Stomach smooth muscle (tissue), 2 donors: ENCODE measurements around the gene AGBL1.
"Not testable (repeated sequence)": the region's sequence is repeated elsewhere in the genome, so short reads cannot be mapped to it uniquely, and the experiment has no call there.

Experiments
- H3K27ac ChIP-seq: one replicate; pipeline ENCODE4 v1.7.0; 2013; ENCODE audit warnings: mild to moderate bottlenecking, low read length, inconsistent platforms
- H3K27me3 ChIP-seq, 2 donors: one replicate each; pipeline ENCODE4 v1.7.0; 2013; ENCODE audit warnings: low read length in 2 of 2; ENCODE audit not compliant: insufficient read depth in 2 of 2, control insufficient read depth in 1 of 2
- H3K36me3 ChIP-seq, 2 donors: one replicate each; pipeline ENCODE4 v1.7.0; 2013; ENCODE audit warnings: low read length in 2 of 2; ENCODE audit not compliant: control insufficient read depth in 2 of 2, insufficient read depth in 2 of 2
- H3K4me1 ChIP-seq: one replicate; pipeline ENCODE4 v1.7.0; 2013; ENCODE audit warnings: low read length; ENCODE audit not compliant: control insufficient read depth, insufficient read depth
- H3K4me3 ChIP-seq, 2 donors: one replicate each; pipeline ENCODE4 v1.7.0; 2013; ENCODE audit warnings: low read length in 2 of 2
- H3K9ac ChIP-seq, 2 donors: one replicate each; pipeline ENCODE4 v1.7.0; 2013; ENCODE audit warnings: low read length in 2 of 2, mild to moderate bottlenecking in 1 of 2
- H3K9me3 ChIP-seq, 2 donors: one replicate each; pipeline ENCODE4 v1.7.0; 2013; ENCODE audit warnings: low read length in 2 of 2; ENCODE audit not compliant: control insufficient read depth in 2 of 2
- donor health status: healthy.
- donor health status: Pancreatic carcinoma.

AGBL1 gene

DNA sequence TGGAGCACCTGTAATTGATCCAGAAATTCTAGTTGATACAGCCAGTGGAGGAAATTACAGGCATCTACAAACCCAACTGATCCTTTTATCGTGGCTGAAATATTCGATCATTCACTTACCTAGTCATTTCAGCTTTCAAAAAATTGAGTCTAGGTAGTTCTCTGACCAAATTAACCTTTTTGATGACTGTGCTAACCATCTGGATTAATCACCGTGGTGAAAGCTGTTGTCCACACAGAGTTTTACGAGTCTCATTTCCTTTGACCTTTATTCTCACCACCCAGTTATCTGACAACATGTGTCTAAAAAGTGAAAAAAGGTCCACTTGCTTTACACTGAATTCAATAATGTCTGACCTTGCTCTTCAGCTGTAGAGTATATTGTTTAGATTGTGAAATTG, 354.3 kb downstream of the AGBL1 start:
- H3K27me3 ChIP-seq = no peaks in the 10 kb centered on the region
- H3K9ac ChIP-seq = no peak overlapping the region
- no peak overlapping the region for H3K4me3 ChIP-seq
- no peaks in the 10 kb centered on the region for H3K9me3 ChIP-seq
- no peaks in the 10 kb centered on the region for H3K36me3 ChIP-seq
- no peak overlapping the region for H3K27ac ChIP-seq
- H3K4me1 ChIP-seq = no peaks in the 10 kb centered on the region

DNA sequence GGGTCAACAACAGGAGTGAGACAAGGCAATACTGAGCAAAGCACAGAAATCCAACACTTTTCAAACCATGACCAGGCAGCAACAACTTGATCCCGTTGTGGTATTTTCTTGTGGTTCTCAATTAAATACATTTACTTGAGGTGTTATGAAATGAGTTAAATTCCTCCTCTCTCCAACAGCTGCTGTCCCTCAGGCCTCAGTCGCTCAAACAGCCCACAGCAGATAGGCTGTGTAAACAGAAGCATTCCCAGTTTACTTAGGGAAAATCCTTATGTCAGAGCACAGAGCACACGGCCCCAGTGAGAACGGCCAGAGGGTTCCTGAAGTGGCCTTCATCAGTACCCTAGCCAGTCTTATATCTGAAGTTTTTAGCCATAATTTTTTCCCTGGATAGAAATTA, 359.9 kb downstream of the AGBL1 start:
- no peak overlapping the region for H3K4me3 ChIP-seq

DNA sequence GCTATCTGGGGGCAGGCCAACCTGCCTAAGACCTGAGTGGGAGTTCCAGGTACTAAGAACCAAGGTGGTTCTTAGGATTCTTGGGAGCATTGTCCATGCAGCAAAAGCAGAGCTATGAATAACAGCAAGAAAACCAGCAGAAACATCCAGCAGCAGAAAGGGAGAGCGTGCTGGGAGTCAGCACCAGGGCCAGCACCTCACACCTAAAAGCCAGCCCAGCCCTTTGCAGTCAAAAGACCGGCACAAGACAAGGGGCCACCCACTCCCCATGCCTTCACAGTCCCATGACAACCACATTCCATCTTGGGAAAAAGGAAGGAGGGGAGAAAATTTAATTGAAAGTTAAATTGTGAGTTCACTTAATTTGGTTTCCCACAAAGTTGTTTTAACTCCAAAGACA, 364.9 kb downstream of the AGBL1 start:
- Histone ChIP-seq H3K4me3 (no peak overlapping the region), H3K36me3 (no peaks in the 10 kb centered on the region), H3K9me3 (no peaks in the 10 kb centered on the region), H3K9ac (no peak overlapping the region), H3K27ac (no peak overlapping the region), H3K27me3 (no peaks in the 10 kb centered on the region), H3K4me1 (no peaks in the 10 kb centered on the region)

More for the DNA sequence above, 359.9 kb downstream of the AGBL1 start:
- H3K27me3 ChIP-seq = no peaks in the 10 kb centered on the region
- H3K9me3 ChIP-seq = no peaks in the 10 kb centered on the region
- H3K27ac ChIP-seq = no peak overlapping the region
- no peaks in the 10 kb centered on the region for H3K4me1 ChIP-seq
- H3K9ac ChIP-seq = no peak overlapping the region
- no peaks in the 10 kb centered on the region for H3K36me3 ChIP-seq

DNA sequence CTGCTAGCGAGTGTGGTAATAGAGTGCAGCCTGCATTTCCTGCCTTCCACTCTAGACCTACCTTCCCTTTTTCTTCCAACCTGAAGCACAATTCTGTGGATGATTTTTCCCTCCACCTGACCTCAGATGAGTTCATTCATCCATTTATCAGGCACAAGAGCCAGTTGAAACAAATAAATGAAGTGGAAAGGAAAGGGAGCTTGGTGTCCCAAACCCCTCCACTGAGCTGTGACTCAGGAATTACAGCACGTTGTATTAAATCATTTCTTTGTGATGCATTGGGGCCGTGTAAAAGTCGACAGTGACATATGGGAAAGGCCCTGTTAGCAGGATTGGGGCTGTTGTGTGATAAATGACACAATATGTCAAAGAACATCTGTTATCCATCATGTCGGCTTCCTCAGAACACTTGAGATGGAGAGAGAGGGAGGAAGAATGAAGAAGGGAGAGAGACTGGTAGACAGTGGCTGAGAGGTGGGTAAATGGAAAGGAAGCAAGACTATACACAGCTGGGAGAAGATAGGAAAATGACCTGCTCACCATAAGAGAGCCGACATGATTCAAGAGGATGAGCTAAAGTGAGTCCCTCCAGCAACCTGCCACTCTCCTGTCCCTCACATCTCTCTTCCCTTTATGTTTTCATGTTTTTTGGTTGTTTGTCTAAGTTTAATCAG, 366.0 kb downstream of the AGBL1 start:
- H3K27me3 ChIP-seq = no peaks in the 10 kb centered on the region

DNA sequence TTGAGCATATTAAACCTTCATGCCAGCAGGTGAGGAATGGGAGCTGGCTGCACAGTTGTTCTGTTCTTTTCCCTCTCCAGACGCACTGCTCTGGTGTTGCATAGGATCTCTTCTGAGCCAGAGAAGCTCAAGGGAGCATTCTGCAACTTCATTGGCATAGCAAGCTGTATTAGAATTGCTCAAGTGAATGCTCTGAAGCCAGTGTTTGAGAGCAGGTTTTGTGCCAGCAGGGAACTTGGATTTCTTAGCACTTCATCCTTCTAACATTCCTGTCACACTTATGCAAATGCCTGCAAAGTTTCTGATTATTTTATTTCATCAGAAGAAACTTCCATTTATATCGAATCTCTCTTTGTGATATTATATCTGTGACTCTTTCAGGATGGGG, 366.6 kb downstream of the AGBL1 start:
- Histone ChIP-seq H3K36me3 (no peaks in the 10 kb centered on the region), H3K4me3 (no peak overlapping the region), H3K9ac (no peak overlapping the region), H3K4me1 (no peaks in the 10 kb centered on the region), H3K9me3 (no peaks in the 10 kb centered on the region), H3K27me3 (no peaks in the 10 kb centered on the region), H3K27ac (no peak overlapping the region)

More for the DNA sequence above, 366.0 kb downstream of the AGBL1 start:
- Histone ChIP-seq H3K9me3 (no peaks in the 10 kb centered on the region), H3K36me3 (no peaks in the 10 kb centered on the region), H3K4me3 (no peak overlapping the region), H3K9ac (no peak overlapping the region), H3K27ac (no peak overlapping the region), H3K4me1 (no peaks in the 10 kb centered on the region)

DNA sequence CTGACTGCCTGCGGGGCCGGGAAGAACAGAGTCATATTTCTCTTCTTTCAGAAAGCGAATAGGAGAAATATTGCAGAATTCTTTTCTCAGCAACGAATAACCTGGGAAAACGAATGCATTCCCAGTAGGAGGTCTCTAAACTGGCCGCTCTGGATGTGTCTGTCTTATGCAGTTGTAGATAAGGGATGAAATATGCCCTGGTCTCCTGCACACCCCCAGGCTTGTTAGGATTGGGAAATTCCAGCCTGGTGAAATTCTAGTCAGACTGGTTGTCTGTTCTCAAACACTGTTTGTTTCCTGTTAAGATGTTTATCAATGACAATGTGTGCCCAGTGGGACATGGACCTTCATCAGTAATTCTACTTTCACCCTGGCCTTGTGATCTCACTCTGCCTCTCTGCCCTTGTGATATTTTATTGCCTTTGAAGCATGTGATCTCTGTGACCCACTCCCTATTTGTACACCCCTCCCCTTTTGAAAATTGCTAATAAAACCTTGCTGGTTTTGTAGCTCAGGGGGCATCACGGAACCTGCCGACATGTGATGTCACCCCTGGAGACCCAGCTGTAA, 385.9 kb downstream of the AGBL1 start:
- H3K9me3 ChIP-seq, H3K27ac ChIP-seq, H3K36me3 ChIP-seq, H3K4me3 ChIP-seq, H3K9ac ChIP-seq, H3K4me1 ChIP-seq, H3K27me3 ChIP-seq: not testable (repeated sequence)

DNA sequence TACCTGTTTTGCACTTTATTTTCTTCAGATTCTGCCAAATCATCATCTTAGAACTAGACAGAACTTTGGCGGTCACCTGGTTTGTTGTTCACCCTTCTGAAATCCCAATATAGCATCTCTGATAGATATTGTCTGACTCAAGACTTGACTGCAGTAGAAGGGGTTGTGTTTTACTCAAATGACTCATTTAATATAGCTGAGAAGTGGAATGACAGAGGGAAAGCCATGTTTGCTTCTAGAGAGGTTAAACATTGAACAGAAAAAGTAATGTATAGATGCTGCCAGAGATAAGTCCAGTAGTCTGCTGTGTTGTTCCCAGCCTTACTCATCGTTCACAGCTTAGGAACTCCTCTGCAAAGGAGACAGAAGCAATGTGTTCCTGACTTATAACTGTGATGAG, 402.0 kb downstream of the AGBL1 start:
- H3K9me3 ChIP-seq = no peaks in the 10 kb centered on the region
- H3K4me3 ChIP-seq = no peak overlapping the region
- H3K4me1 ChIP-seq = no peaks in the 10 kb centered on the region
- no peak overlapping the region for H3K27ac ChIP-seq
- H3K36me3 ChIP-seq = no peaks in the 10 kb centered on the region
- H3K27me3 ChIP-seq = peaks cover 0 to under 1% of the 10 kb centered on the region in 2 donors
- no peak overlapping the region for H3K9ac ChIP-seq

DNA sequence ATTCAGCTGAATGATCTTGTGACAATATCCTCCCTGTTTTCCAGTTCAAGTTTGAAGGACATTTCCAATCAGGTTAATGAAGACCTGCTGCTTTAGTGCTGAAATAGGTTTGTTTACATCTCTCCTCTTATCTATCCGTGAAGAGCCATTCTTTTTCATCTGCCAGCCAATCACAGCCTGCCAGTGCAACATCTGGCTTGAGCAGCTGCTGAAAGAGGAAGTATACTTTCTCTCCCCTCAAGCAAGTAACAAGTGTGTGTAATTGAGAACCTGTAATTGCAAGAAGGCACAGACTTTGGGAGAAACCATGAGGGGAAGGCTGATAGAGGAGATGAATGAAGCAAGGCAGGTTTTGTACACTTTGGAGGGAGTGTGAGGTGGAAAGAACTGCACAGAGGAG, 404.3 kb downstream of the AGBL1 start:
- peaks cover 0 to 5% of the 10 kb centered on the region in 2 donors for H3K27me3 ChIP-seq
- no peaks in the 10 kb centered on the region for H3K36me3 ChIP-seq
- no peaks in the 10 kb centered on the region for H3K4me1 ChIP-seq
- no peak overlapping the region for H3K9ac ChIP-seq
- H3K27ac ChIP-seq = no peak overlapping the region
- H3K9me3 ChIP-seq = no peaks in the 10 kb centered on the region
- H3K4me3 ChIP-seq = no peak overlapping the region

DNA sequence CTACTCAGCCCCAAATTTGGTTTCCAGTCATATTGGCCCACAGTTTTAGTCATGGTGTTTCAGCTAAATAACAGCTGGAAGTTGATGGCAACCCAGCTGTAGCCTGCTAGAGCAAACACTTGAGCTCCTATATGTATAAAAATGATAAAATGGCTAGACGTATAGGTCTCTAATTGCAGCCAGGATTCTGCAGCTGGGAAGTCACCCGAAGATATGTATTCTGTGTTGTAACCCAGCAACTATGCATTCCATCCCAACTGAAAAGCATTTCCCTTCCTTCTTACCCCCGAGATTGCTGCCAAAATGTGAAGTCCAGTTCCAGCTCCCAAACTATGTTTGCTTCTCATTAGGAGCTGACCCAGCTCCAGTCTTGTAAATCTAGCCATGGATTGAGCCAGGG, 408.4 kb downstream of the AGBL1 start:
- Histone ChIP-seq H3K27ac (no peak overlapping the region), H3K4me1 (no peaks in the 10 kb centered on the region), H3K9me3 (no peaks in the 10 kb centered on the region), H3K9ac (no peak overlapping the region), H3K27me3 (peaks cover 0 to 5% of the 10 kb centered on the region in 2 donors), H3K36me3 (no peaks in the 10 kb centered on the region), H3K4me3 (no peak overlapping the region)

DNA sequence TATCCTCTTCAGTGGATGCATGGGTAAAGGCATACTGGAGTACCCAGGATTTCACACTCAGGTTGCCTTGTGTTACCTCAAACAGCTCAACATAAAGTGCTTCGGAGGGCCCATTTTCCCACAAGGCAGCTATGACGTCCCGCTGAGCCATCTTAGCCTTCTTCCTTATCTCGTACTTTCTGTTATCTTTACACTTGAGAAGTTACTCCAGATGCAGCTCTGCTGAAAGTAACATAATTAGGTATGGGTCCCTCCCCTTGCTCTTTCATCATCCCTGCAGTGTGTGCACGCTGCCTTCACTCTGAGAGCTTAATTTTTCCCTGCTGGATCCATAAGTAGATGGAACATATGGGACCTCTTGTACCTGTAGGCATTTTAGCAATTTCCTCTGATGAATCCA, 410.3 kb downstream of the AGBL1 start:
- H3K27me3 ChIP-seq = peaks cover 0 to 5% of the 10 kb centered on the region in 2 donors
- H3K27ac ChIP-seq = no peak overlapping the region
- no peak overlapping the region for H3K4me3 ChIP-seq
- H3K36me3 ChIP-seq = no peaks in the 10 kb centered on the region
- no peak overlapping the region for H3K9ac ChIP-seq
- no peaks in the 10 kb centered on the region for H3K9me3 ChIP-seq
- no peaks in the 10 kb centered on the region for H3K4me1 ChIP-seq

DNA sequence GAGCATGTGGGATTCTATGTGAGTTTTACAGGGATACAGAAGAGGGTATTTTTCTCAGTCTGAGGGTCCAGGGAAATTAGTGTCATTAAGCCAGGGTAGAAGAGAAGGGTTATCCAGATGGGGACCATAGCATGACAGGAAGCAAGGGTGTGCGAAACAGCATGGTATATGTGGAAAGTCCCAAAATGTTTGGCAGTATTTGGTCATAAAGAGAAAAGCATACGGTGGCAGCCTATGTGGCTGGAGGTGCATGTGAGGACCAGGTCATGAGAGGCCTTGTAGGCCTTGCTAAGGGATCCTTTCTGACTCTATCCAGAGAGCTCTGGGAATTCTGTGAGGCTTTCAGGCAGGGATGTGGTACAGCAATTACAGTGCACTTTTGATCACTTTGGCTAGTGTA, 411.4 kb downstream of the AGBL1 start:
- Histone ChIP-seq H3K9ac (no peak overlapping the region), H3K4me3 (no peak overlapping the region), H3K27ac (no peak overlapping the region), H3K36me3 (no peaks in the 10 kb centered on the region), H3K27me3 (peaks cover 0 to 5% of the 10 kb centered on the region in 2 donors), H3K4me1 (no peaks in the 10 kb centered on the region), H3K9me3 (no peaks in the 10 kb centered on the region)
